ENCODE data around the gene ZFPM1.

The ZFPM1 gene

DNA sequence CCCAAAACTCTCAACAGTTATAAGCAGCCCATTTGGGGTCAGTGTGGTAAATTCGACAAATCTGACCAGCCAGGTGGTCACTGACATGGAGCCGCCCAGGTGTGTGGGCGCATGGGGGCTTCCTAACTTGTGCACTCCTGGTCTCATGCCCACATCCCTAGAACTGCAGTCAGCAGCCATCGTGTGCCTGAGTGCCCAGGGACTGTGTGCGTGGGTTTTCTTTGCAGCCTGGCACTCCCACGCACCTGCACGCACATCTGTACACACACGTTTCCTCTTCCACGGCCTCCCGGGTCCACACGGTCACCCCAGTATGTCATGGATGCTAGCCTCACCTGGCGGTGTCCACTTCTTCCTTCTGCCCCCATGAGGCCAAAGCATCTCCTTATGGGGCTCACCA, 78.3 kb downstream of the ZFPM1 start:
- DNase-seq: no peak

- DNase-seq: no peak
These were observed 78.9 kb downstream of the ZFPM1 start for GRCh38 chr16:88531931-88532433.

DNA sequence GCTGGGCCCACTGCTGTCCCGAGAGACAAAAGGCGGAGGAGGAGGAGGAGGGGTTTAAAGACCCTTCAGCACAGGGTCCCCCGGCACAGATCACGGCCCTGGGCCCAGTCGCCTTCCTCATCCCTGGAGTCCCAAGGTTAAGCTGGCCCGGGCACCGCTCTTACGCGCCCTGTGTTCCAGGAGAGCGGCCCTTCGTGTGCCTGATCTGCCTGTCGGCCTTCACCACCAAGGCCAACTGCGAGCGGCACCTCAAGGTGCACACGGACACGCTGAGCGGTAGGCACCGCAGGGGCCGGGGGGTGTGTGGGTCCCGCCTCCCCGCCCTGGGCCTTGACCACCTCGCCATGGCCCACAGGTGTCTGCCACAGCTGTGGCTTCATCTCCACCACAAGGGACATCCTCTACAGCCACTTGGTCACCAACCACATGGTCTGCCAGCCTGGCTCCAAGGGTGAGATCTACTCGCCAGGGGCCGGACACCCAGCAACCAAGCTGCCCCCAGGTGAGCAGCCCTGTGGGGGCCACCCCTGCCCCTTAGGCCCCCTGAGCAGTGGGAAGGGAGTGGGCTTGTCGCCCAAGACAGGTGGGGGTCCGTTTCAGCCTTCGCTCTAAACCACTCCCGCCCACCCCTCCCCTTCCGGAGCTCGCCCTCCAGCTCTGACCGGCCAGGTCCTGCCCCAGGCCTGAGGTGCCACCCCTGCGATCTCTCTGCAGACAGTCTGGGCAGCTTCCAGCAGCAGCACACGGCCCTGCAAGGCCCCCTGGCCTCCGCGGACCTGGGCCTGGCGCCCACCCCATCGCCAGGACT, 79.6 kb downstream of the ZFPM1 start:
- no peak for DNase-seq

- no peak for DNase-seq
These were observed 80.4 kb downstream of the ZFPM1 start for GRCh38 chr16:88533381-88533917.

GRCh38 chr16:88533932-88534637, 81.0 kb downstream of the ZFPM1 start:
- DNase-seq: peak; percentile 84

- peak; percentile 40 to 44 for DNase-seq
These were observed 81.6 kb downstream of the ZFPM1 start for GRCh38 chr16:88534638-88535190.

- no peak for DNase-seq
These were observed 82.2 kb downstream of the ZFPM1 start for GRCh38 chr16:88535191-88535856.

- DNase-seq: no peak
These were observed 82.8 kb downstream of the ZFPM1 start for GRCh38 chr16:88535857-88536222.

DNA sequence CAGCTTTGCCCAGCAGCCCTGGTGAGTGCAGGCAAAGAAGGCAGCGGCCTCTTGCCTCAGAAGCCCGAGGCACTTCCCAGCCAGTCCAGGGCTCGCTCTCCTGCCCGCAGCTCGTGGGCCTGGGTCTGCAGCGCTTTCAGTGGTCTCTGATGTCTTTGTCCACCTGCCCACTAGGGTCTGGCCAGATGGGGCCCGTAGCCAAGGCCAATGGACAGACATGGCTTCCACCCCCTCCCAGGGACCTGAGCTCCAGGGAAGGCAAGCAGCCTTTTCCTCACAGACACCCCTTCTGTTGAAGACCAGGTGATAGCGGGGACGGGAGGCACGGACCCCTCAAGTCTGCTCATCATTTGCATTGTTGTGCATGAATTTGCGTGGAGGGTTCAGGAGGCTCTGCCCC, 83.4 kb downstream of the ZFPM1 start:
- DNase-seq: no peak

- DNase-seq: no peak
These were observed 84.1 kb downstream of the ZFPM1 start for GRCh38 chr16:88536971-88537751.

GRCh38 chr16:88537859-88538258, 84.8 kb downstream of the ZFPM1 start:
- no peak for DNase-seq

DNA sequence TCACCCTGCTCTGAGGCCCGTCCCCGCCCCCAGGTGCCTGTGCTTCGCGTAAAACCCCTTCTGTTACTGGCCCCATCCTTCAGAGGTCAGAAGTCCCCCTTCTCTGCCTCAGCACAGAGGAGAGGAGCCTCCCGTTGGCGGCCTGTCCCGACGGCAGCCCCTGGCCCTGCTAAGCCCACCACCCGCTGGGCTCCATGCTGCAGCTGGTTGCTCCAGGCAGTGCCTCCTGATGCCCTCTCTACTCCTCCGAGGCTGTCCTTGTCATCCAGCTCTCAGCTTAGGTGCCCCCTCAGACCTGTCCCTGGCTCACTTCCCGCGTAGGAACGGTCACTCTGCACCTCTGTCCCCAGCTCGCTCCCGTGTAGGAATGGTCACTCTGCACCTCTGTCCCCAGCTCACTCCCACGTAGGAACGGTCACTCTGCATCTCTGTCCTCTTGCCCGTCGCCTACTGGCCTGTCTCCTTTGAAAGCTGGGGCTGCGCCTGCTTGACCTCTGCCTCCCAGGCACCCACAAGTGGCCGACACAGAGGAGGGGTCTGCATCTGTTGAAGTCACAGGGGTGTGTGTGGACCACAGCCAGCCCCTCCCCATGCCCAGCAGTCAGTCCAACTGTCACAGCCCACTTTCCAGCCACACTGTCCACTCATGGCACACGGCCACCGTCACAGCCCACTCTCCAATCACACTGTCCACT, 85.4 kb downstream of the ZFPM1 start:
- no peak for DNase-seq

- DNase-seq: no peak
These were observed 86.2 kb downstream of the ZFPM1 start for GRCh38 chr16:88539261-88539651.

GRCh38 chr16:88539652-88540345, 86.7 kb downstream of the ZFPM1 start:
- no peak for DNase-seq

DNA sequence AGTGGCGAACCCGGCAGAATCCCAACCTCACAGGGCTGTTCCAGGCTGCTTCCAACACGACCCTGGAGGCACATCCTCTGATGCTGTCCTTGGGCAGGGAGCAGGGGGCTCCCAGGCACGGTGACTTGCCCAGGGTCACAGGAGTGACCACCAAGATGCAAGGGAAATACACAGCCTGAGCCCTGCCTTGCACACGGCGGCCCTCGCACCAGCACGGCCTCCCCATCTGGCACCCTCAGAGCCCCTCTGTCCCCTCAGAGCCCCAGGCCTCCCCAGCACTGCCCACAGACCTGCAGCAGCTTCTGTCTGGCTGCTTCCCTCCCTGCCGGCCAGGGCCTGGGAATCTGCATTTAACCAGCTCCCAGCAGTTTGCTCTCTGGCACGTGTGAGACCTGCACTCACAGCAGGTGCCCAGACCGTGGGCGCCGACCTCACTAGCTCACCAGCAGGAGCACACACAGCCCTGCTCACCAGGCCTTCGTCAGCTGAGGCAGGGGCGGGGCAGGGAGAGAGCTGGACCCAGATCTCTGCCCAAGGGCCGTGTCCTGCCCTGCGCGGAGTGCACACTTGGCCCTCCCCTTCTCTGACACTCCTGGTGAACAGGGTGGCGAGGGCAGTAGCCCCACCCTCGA, 87.4 kb downstream of the ZFPM1 start:
- no peak for DNase-seq

GRCh38 chr16:88541831-88542616, 88.9 kb downstream of the ZFPM1 start:
- no peak for DNase-seq

DNA sequence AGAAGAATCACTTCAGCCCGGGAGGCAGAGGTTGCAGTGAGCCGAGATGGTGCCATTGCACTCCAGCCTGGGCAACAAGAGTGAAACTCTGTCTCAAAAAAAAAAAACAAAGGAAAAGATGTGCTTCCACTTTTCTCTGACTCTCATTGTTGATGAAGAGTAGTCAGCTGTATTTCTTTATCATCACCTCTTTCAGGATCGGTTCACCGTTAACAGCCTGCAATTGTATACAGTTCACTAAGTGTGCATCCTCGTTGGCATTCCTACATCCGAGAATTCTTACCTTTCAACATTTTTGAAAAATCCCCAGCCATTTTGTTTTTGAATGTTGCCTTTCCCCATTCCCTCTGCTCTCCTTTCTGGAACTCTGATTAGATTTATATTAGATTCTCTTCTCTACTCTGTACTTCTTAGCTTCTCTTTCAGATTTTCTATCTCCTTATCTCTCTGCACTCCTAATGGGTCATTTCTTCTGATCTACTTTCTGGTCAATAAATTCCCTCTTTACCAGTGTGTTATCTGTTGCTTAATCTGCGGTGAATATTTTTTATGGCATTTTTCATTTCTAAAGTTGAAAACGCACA, 90.2 kb downstream of the ZFPM1 start:
- DNase-seq: no peak

- no peak for DNase-seq
These were observed 92.7 kb downstream of the ZFPM1 start for GRCh38 chr16:88545781-88546180.
